Caki2 (cell line): ENCODE measurements around the gene SALL1. TPM values are rescaled to one million over a fixed set of nuclear protein-coding genes. Genes with fewer than 3 reads are reported as not detected.
A peak's percentile ranks its signal among the peaks of the same experiment; 100 is the strongest.

Source experiments
- DNase-seq: peaks from one replicate; pipeline ENCODE4 v3.0.0-alpha.2; 2015; ENCODE audit warnings: low read depth
- in situ Hi-C: cut with HindIII; loops from 2 replicates; pipeline ENCODE4 v1.10.0; 2016; ENCODE audit warnings: low sequenced_read_pairs, low pct_unique_long_range_greater_than_20kb, mixed read lengths
- total RNA-seq: library from RNA; depleted of rRNA; stranded (reverse); fragments of >200 nt; shearing (Covaris generic); gene quantifications from 2 replicates; pipeline ENCODE4 v1.2.3, GENCODE V29; 2014; ENCODE audit warnings: low replicate concordance

The SALL1 gene
- total RNA-seq, 1 experiment from 2014 or later, result 5.6 TPM

DNA sequence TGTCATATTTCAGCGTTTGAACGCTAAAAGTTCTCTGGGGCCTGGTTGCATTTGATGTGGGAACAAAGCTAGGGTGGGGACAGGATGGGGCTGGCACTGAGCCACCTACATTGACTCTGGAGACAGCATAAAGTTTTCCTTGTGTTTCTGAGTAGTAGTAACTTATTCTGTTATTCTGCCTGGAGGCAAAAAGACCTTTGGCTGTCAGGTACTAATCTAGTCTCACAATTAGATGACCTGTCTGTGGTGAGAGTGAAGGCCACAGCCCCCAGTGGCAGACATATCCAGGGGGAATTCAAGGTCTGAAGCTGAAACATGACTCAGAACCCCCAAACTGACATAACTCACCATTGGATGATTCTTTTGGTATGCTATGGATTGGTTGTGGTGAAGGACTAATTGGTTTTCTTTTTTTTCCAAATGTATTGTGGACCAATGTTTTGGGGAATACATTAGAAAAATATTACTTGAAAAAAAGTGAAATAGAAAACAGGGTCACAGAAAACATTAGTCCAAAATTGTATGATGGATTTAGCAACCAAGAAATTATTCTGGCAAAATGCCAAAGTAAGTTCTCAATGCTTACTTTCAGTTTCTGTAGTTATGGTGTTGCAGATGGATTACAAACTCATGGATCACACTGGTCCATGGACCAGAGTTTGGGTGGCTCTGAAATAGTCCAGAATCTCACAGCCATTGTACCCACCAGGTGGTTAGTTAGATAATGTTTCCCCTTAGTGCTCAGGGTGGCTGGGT is 10.5 kb upstream of the SALL1 start:
- DNase-seq, result no peak
- in situ Hi-C loops, result no loop called here

DNA sequence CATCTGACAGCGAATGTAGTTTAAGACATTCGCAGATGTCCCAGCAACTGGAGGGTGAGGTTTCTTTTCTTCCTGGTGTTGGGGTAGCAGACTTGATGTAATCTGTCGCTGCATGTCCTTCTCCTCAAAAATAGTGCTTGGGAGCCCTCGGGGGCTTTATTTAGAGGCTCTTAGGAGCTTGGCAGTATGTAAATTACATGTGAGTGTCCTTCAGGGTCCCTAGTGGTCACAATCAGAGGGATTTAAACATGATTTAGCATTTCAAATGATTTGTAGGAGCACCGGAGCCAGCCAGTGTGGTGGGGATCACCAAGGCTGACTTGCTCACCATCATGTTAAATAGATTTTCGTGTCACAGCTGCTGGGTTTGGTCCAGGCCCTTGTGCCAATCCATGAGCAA is 8.8 kb upstream of the SALL1 start:
- DNase-seq, result no peak
- in situ Hi-C loops, result no loop called here

DNA sequence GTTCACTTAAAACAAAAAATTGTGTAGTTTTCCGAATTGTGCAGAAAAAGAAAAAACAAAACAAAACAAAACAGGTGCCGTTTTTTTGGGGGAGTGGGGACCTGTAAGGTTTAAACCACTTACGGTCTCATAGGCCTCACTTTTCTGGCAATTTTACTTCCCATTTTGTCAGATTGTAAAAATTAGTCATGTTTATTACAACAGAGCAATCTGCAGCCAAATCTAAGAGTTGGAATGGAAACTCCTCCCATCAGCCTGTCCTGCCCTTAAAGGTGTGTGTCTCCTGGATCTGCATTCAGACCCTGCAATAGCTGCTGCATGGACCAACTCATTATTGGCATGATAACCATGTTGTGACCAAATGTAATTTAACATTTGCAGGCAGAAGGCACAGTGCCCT is 8.2 kb upstream of the SALL1 start:
- DNase-seq, result no peak
- in situ Hi-C loops, result no loop called here

DNA sequence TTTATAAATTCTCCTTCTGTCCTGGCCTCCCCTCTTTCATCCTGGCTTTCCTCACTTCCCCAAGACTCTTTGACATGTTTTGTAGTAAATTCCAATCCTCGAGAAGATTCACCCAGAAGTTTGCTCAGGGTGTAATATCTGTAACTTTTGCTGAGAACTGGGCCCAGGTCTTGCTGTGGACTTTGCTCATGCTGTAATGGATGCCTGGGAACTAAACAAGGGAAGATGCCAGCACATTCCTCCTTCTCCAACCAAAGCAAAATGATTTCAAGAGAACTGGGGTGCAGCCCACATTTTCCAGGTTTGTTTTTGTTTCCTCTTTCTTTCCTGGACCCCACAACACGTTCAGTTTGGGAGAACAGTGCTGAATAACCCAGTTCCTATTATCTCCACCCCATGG is 6.6 kb upstream of the SALL1 start:
- in situ Hi-C loops, result no loop called here
- no peak for DNase-seq

DNA sequence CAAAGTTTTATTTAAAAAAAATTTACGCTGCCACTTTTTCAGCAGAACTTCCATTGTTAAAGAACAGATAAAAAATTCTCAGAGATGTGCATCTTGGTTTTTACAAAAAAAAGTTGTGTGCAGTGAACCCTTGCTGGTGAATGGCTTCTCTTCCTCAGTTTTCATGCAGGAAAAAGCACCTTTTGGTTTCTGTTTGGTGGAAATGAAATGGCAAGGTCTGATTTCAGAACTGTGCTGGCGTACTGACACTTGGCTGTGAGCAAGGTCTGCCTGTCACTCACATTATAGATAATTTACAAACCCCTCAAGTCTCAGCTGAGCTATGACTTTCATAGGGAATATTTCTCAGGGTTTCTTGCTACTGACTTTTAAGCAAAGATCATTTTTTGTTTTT is 5.7 kb upstream of the SALL1 start:
- no peak for DNase-seq
- in situ Hi-C loops, result no loop called here

DNA sequence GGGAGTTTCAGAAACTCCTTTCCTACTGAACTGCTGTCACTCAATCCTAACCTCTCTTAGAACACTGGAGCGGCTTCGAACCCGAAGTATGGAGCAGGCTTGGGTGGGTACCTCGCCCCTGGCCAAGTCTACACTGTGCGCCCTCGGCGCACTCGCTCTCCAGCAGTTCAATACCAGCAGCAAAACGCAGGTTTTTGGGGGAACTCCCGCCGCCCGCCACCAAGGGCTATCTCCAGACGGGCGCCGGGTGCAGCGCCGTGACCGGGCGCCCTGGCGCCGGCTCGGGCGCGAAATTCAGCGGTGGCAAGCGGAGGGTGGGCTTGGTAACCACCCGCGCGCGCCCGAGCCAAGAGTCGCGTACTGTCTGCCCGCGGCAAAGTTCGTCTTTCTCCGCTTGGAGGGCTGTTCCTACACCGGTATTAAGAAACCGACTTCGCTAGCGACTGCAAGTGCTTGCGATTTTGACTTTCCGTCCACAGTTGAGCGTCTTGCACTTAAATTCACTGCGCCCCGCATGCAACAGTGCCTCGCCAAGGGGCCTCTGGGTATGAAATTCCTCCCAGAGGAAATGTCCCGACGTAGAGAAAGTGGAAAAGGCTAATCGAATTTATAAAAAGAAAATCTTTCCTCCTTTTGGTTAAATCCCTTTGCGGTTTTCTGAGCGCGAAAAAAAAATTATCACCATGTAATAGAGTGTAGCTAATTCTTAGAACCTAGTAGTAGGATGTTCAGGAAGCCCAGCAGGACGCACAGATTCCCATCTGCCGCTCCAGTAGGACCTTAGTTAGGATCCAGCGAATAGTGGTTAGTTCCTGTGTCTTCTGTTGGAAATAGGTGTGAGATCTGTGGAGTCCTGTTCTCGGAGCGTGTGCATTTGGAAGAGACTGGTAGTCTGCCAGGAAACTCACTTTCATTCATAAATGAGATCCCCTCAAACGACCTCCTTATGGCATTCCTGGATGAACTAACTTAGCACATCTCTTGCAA is 5.0 kb upstream of the SALL1 start:
- in situ Hi-C loops, result no loop called here
- no peak for DNase-seq

DNA sequence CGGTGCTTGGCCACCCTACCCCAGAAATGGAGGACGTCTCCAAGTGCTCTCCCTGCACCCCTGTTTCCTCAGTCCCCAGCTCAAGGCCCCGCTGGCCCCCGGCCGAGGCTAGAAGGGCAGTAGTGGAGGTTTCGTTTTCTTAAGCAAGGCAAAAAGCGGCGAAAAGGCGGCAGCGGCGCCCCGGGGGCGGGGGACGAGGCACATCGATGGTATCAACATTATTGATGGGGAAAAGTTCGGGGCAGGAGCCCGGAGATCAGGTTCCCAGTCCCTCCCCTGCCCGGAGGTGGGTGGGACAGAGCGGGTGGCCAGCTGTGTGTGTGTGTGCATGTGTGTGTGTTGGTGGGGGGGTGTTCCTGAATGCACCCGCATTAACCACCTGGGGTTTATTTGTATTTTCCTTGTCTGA is 4.1 kb upstream of the SALL1 start:
- in situ Hi-C loops, result no loop called here
- no peak for DNase-seq

DNA sequence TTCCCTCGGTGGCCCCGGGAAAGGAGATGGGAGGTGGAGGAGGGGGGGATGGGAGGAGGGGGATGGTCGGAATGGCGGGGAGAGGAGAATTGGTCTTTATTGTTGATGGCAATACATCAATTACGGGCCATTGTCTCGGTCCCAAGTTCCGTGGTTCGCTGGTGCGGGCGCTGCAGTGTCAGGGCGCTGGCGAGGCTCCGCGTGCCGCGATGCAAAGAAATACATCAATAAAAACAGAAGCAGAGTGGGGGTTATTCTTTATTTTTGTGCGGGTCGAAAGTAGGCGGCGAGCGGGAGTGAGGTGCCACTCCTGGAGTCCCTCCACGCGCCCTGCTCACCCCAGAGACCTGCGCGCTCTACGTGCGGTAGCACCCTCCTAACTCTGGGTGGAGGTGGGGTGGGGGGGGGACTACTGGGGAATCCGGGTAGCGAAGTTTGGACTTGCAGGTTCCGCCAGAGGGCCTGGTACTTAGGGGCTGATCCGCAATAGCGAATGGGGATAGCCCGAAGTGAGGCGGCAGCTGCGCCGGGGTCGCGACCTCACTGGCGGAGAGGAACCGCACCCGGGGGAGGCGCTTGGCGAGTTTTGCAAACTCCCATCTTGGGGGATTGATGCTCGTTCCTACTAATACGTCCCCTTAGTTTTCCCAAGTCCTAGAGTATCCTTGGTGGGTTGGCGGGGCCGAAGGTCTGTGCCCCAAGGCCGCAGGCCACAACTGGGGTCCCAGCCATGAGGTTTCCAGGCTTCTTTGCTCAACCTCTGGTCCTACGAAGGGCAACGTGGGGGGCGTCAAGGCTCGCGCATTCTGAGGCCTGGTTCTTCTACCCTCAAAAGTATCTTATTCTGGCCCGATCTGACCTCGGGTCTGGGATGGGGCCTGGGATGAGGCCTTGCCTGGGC is 3.5 kb upstream of the SALL1 start:
- in situ Hi-C loops, result no loop called here
- no peak for DNase-seq

DNA sequence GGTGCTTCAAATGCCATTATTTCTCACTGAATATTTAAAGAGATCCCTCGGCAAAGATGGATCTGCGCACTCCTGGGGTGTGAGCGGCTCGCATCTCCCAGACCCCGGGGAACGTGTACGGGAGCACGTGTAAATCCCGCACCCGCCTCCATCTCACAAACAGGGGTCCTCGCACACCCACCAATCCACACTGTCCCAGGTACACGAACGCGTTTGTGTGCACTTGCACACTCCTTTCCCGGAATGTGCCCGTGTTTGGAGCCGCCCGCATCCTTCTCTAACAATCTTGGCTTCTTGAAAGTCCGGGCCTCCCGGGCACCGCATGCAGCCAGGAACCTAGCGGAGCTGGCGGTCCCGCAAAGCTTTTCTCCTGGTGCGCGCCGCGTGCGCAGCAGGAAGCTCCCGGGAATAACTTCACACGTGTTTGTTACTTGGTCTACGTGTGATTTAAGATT is 2.5 kb upstream of the SALL1 start:
- no peak for DNase-seq
- in situ Hi-C loops, result no loop called here

DNA sequence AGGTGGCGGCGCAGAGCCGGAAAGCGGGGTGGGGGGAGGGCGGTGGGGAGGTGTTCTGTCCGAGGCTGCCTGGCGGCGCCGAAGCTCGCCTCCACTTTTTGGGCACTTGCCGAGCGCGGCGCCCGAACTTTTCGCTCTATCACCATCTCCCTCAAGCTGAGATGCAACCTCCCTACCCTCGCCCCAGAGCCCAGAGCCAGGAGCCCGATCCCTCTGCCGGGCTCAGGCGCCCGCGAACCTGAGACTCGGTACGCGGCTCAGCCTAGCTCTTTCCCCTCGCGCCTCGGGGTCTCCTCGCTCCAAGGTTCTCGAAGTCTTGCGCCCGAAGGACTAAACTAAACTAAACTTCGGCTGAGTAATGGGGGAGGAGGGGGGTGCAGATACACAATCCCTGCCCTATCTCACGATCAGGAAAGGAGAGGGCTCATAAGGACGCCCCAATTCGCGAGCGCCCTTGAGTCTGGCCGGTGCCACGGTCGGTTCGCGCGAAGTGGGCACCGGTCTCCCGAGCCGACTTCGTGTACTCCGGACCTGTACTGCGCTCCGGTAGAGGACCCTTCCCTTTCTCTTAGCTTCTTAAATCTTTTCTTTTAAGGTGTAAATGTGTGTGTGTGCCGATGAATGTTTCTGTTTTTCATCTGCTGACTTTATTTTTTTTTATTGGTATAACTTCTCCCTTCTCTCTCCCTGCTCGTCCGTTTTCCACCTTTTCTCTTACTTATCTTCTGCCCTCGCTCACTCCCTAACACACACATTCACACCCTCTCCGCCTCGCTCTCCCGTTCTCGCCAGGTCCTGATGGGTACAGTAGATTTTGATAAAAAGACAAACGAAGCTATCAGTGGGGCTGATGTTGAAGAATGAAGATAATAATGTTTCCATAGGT is 1.9 kb upstream of the SALL1 start:
- DNase-seq, result peak; percentile 54
- in situ Hi-C loops, result no loop called here

DNA sequence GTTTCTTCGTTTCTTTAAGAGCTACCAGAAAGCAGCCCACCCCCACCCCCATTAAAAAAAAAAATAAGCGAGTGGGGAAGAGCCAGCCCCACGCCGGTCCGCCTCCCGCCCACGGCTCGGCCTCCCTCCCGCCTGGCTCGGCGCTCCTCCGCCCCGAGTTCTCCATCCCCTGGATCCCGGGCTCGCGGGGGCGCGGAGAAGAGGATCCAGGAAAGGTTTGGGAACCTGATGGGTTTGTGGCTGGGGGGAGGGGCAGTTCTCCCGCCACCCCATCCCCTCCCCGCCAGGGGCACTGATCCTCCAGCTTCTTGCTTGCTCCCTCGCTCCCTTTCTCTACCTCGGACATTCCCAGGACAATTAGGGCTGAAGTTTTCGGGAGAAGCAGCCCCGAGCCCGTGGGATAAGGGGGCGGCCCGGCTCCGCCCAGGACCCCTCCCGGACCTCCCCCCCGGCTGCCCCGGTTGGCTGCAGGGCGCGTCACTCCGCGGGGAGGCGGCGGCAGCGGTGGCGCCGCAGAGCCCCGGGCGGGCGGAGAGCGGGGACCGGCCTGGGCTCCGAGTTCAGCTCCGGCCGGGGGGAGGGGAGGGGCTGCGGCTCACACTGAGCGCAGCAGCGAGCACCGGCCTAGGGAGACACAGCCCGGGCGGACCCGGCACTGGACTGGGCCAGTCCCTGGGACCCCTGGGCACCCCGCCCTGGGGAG is 1.0 kb upstream of the SALL1 start:
- peak; percentile 92 for DNase-seq
- in situ Hi-C loops, result no loop called here

DNA sequence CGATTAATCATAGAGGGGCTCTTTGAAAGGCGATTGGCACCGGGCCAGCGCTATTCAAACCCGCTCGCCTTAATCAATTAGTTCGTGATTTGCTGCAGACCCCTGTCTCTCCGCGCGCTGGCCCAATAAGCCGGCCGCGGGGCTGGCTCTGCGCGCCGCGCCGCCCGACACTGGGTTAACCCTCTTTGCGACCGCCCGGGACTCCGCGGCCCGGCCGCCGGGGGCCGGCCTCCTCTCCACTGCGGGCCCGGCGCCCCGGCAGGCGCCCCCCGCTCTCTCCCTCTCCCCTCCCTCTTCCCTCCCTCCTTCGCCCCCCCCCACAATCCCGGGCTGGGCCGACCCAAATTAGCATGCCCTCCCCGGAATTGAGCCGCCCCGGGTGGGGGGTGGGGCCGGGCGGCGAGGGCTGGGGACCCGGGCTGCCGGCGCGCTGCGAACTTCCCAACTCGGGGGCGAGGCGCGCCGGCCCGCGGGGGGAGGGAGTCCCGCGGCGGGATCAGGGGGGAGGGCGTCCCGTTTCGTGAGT is 428 bp upstream of the SALL1 start:
- peak; percentile 79 for DNase-seq
- in situ Hi-C loops, result no loop called here

DNA sequence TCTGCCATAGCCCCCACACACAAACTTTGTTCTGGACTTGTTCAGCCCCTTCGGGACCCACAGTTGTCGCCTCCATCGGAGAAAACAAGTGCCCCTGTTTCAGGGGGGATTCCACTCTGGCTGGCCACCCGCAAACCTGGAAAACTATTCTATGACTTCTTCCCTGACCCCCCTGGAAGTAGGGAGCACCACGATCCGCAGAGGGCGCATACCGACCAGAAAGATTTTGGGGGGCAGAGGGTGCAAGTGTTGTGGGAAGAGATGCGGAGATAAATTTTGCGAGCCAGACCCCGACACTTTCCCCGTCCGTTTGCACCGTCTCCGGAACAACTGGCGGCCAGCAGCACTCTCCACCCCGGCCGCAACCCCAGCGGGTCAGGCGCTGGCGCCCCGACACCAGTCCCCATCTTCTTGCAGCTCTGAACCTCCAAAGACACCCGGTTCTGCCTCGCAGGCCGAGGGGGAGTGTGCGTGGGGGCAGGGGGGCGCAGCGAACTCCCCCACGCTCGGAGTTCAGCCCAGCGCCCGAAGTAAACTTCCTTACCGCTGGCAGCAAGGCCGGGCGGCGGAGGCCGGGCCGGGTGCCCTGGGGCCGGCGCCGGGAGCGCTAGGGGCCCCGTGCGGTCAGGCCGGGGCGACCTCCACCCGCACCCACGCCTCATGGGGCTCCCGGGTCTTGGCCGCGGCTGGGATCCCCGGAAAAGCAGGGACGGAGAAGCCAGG is 744 bp downstream of the SALL1 start:
- in situ Hi-C loops, result no loop called here

DNA sequence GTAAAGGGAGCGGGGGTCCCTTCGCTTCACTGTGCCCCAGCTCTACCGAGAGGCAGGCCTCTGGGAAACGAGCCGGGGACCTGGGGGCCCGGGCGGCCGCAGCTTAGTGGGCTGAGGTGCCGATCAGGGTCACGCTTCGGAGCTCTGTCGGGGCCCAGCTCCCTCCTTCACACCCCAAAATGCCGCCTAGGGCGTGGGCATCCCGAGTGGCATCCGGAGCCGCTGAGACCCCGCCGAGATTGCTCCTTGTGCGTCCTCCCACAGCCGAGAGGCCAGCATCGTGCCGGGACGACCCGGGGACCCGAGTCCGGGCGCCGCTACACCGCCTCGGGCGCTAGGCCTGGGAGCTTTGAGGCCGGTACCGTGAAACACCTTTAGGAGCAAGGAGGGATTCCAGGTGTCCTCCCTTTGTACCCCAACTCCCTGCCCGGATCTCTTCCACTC is 1.3 kb downstream of the SALL1 start:
- in situ Hi-C loops, result no loop called here
- DNase-seq, result peak; percentile 44

More for the DNA sequence above, 744 bp downstream of the SALL1 start:
- peak; percentile 41 for DNase-seq

DNA sequence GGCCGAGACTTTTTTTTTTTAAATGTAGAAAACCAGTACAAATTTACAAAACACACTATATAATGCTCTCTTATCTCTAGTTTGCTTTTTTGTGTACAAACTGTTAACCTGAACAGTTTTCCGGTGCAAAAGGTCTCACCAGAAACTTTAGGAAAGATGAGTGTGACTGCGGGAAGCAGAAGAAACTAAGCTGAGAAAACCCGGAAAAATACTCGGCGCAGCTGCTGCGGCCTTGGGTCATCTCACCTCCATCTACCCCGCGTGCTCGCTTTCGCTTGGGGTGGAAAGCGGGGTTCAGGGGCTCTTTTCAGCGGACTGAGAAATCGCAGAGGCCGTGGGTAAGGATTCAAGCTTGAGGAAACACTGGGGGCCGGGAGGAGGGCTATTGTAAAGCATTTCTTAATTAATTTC is 1.8 kb downstream of the SALL1 start:
- DNase-seq, result peak; percentile 50
- in situ Hi-C loops, result no loop called here

DNA sequence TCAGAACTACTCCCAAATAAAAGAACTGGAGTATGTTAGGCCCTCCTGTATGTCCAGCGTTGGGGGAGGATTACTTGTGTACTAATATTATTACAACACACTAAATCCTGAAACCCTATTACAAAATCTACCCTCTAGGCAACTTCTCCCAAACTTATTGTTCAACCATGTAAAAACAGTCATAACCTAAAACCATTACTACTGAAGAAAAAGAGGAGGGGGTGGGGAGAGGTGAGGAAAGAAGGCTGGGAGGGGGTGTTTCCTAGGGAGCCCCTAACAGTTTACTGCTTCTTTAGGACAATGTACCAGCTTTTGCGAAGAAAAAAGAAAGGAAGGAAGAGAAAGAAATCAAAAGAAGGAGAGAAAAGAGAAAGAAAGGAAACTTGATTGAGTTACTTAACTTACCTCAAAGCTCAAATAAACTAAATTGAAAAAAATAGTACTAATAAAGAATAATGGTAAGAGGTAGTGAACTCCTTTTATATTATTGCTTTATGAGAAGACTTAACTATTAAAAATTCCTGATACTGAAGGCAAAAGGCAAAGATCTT is 2.3 kb downstream of the SALL1 start:
- peak; percentile 26 for DNase-seq
- in situ Hi-C loops, result no loop called here
